ENCODE measurements around the gene DDX4. TPM values are rescaled to one million over a fixed set of nuclear protein-coding genes. Genes with fewer than 3 reads are reported as not detected.
"Not testable (repeated sequence)": the region's sequence is repeated elsewhere in the genome, so short reads cannot be mapped to it uniquely, and the experiment has no call there.

Gene DDX4
- not detected for total RNA-seq

GRCh38 chr5:55737793-55738192 is at the start of gene DDX4:
Gene DDX4, plus strand, starts transcription at chr5:55738061. Its CDS starts 903 bp downstream, at chr5:55738964.
- no peak for DNase-seq

- DNase-seq, result no peak
These were observed 46.4 kb upstream of the DDX4 start for GRCh38 chr5:55691265-55692105.

DNA sequence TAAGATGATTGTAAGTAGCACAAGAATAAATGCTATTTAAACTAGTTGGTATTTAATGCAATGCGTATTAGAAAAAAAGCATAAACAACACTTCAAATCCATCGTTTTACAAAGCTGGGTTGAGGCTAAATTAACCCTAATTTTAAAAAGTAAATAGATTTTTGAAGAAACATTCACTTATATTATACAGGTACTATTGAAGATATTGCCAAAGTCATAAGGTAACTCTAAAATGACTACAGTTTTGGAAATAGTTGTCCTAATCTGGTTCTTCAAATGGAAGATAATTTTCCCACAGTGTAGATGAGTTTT is 45.8 kb upstream of the DDX4 start:
- no peak for DNase-seq

- DNase-seq, result no peak
These were observed 45.4 kb upstream of the DDX4 start for GRCh38 chr5:55692509-55692908.

DNA sequence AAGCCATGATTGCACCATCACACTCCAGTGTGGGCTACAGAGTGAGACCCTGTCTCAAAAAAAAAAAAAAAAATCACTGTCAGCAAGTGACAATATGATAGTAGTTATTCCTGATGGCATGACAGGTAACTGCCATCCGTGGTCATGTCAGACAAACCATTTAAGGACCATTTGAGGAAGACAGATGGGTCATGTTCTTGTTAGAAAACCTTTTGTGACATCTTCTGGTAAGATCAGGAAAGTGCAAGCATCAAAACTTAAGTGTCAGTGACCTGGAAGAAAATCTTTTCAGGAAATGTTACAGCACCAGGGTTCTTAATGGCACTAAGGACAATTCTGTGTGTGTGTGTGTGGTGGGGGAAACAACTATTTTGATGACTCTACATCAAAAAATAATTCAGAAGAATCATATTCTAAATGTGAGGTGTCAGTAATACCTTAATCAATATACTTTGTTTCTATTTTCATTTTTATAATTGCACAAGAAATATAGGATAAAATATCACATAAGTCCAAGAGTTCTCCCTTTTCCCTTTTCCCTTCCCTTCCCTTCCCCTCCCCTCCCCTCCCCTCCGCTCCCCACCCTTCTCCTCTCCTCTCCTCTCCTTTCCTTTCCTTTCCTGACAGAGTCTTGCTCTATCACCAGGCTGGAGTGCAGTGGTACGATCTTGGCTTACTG is 43.6 kb upstream of the DDX4 start:
- DNase-seq, result no peak

GRCh38 chr5:55696704-55697103 is 41.2 kb upstream of the DDX4 start:
- DNase-seq, result not testable (repeated sequence)

GRCh38 chr5:55699041-55699688 is 38.7 kb upstream of the DDX4 start:
- no peak for DNase-seq

GRCh38 chr5:55700745-55701144 is 37.1 kb upstream of the DDX4 start:
- DNase-seq, result no peak

GRCh38 chr5:55701462-55702103 is 36.3 kb upstream of the DDX4 start:
- DNase-seq, result no peak

DNA sequence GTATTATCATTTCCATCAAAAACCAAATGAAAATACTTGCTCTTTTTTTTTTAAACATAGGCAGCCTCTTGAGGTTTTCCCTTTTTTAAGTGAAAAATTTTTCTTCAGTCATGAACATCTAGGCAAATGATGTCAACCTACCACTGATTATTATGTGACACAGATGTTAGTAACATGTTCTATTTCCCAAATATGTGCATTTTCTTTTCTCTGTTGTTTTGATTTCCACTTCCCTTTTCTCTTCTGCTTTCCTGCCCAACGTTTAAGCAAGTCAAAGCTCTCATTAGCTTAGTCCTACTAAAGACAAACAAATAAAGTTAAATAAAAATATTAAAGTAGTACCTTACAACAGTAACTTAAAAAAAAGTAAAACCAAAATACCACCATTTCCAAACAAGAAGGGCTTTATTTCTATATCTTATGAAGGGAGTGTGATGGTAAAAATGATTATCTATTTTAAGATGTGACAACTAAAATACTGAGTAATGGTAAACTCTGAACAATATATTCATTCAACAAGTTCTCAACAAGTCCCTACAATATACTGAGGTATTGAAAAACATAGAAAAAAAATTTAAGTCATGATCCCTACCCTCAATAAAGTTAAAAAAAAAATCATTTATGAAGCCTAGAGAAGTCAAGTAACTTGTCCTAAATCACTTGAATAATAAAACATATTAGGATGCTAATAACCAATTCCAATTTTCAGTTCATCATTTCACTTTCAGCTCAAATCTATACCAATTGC is 35.1 kb upstream of the DDX4 start:
- no peak for DNase-seq

GRCh38 chr5:55706230-55706629 is 31.6 kb upstream of the DDX4 start:
- DNase-seq, result no peak

GRCh38 chr5:55708732-55709131 is 29.1 kb upstream of the DDX4 start:
- DNase-seq, result no peak

- no peak for DNase-seq
These were observed 26.3 kb upstream of the DDX4 start for GRCh38 chr5:55711507-55712022.

- DNase-seq, result peak; percentile 92
These were observed 25.6 kb upstream of the DDX4 start, which contains the start of gene SLC38A9 for GRCh38 chr5:55712023-55712859. Gene SLC38A9, minus strand, starts transcription at chr5:55712324. Its CDS starts 14,366 bp downstream, at chr5:55697958.

DNA sequence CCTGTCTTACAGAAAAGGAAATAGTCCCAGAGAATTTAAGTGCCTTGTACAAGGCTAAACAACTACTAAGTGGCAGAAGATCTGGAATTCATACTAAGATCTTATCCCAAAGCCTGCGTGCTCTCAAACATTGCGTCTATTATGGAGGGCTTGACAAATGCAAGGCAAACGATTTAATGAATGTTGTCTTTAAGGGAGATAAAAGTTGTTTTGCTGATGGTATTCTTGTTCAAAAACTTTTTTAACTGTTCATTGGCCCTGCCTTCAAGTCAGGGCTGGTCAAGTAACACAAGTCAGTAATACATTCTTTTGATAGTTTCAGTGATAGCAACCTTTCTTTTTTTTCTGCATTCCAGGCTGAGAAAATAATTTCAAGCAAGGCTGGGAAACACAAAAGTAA is 24.0 kb upstream of the DDX4 start:
- no peak for DNase-seq

GRCh38 chr5:55714339-55714738 is 23.5 kb upstream of the DDX4 start:
- DNase-seq, result no peak

DNA sequence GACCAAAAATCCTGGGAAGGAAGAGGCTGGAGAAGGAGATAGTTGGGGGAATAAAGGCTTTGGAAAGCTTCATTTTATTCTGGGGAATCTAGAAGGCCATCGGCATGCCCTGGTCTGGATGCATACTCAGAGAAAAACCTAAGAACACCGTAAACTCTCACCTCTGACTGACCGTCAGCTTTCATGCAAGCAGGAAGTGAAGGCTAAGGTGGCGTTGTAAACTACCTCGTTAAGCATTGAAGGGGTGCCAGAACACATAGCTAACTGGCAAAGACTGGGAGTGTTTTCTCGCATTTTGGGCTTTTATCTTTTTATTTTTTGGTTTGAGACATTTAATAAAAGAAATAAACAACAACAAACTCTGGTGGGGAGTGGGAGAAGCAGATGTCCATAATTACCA is 23.1 kb upstream of the DDX4 start:
- DNase-seq, result no peak

DNA sequence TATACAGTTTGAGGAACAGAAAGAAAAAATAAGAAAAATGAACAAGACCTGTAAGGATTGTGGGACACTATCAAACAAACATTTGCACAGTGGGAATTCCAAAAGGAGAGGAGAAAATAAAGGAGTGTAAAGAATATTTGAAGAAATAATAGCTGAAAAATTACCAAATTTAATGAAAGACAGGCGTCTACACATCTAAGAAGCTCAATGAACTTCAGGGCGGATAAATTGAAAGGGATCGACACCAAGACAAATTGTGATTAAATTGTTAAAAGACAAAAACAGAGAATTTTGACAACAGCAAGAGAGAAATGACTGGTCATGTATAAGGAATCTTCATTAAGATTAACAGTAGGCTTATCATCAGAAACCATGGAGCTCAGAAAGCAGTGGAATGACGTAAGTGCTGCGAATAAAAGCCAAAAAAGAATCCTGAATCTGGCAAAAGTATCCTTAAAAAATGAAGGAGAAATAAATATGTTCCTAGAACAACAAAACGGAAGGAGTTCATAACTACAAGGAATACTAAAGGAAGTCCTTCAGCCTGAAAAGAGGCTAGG is 22.3 kb upstream of the DDX4 start:
- no peak for DNase-seq

DNA sequence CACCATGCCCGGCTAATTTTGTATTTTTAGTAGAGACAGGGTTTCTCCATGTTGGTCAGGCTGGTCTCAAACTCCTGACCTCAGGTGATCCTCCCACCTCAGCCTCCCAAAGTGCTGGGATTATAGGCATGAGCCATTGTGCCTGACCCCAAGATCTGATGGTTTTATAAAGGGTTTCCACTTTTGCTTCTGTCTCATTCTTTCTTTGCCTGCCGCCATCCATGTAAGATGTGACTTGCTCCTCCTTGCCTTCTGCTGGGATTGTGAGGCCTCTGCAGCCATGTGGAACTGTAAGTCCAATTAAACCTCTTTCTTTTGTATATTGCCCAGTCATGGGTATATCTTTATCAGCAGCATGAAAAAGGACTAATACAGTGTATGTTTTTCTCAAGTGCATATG is 18.8 kb upstream of the DDX4 start:
- not testable (repeated sequence) for DNase-seq

GRCh38 chr5:55720188-55720703 is 17.6 kb upstream of the DDX4 start:
- no peak for DNase-seq

- no peak for DNase-seq
These were observed 13.6 kb upstream of the DDX4 start for GRCh38 chr5:55724281-55724680.
